Suprapubic skin (tissue), 4 donors: ENCODE results near the gene NEGR1.

Experiments
- POLR2A ChIP-seq, 2 donors: fragments of 450-650 bp; IDR thresholded peaks; one replicate each; pipeline ENCODE4 v1.6.1; 2017; ENCODE audit warnings: antibody characterized with exemption in 2 of 2, mild to moderate bottlenecking in 2 of 2, moderate library complexity in 2 of 2
- POLR2AphosphoS5 ChIP-seq, 3 donors: sonication (generic); formaldehyde crosslinking; IDR thresholded peaks; one replicate each; pipeline ENCODE4 v1.6.1; 2017; ENCODE audit warnings: antibody characterized with exemption in 3 of 3
- TF ChIP-seq, protein P1 (sequence below), 2 donors: fragments of 200-600 bp in 1 of 2; fragments of 450-650 bp in 1 of 2; sonication (generic) in 1 of 2; IDR thresholded peaks; one replicate each; pipeline ENCODE4 v1.5.1; 2016 to 2019; ENCODE audit warnings: antibody characterized with exemption in 2 of 2, mild to moderate bottlenecking in 1 of 2, moderate library complexity in 1 of 2

DNA sequence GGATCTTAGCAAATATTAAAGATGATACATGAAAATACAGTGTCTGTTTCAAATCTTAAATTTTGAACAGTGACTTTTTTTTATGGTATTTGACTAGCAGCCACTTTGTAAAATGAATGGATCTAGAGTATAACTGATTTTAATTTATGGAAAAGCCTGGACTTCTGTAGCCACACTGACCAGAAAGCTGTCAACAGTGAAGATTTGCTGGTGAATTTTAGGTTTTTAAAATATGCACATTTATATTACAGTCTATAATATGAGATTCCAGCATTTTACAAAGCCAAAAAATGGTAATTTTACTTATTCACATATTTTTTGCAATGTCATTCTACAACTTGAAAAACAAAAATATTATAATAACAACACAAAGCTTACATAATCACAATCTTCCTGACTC is 131.8 kb downstream of the NEGR1 start:
- no peak for TF ChIP-seq POLR2AphosphoS5 (IDR thresholded peaks at IDR 0.05)
- TF ChIP-seq, protein P1, sequence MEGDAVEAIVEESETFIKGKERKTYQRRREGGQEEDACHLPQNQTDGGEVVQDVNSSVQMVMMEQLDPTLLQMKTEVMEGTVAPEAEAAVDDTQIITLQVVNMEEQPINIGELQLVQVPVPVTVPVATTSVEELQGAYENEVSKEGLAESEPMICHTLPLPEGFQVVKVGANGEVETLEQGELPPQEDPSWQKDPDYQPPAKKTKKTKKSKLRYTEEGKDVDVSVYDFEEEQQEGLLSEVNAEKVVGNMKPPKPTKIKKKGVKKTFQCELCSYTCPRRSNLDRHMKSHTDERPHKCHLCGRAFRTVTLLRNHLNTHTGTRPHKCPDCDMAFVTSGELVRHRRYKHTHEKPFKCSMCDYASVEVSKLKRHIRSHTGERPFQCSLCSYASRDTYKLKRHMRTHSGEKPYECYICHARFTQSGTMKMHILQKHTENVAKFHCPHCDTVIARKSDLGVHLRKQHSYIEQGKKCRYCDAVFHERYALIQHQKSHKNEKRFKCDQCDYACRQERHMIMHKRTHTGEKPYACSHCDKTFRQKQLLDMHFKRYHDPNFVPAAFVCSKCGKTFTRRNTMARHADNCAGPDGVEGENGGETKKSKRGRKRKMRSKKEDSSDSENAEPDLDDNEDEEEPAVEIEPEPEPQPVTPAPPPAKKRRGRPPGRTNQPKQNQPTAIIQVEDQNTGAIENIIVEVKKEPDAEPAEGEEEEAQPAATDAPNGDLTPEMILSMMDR (IDR thresholded peaks at IDR 0.05) = no peak
- TF ChIP-seq POLR2A (IDR thresholded peaks at IDR 0.05) = no peak
